Activated gamma-delta T cell treated with Interleukin-2 at 50 U/mL for 16 hours (primary cell): ENCODE data around the gene HAPLN3.
A peak's percentile ranks its signal among the peaks of the same experiment; 100 is the strongest.
"Not testable (repeated sequence)": the region's sequence is repeated elsewhere in the genome, so short reads cannot be mapped to it uniquely, and the experiment has no call there.

Experiments used
- DNase-seq: peaks from one replicate; pipeline ENCODE4 v3.0.0-alpha.2; 2020

The HAPLN3 gene

GRCh38 chr15:88894819-88895767 is at the start of gene HAPLN3:
Gene HAPLN3, minus strand, starts transcription at chr15:88895544. Its CDS starts 8,246 bp downstream, at chr15:88887298.
- DNase-seq: peak; percentile 44

DNA sequence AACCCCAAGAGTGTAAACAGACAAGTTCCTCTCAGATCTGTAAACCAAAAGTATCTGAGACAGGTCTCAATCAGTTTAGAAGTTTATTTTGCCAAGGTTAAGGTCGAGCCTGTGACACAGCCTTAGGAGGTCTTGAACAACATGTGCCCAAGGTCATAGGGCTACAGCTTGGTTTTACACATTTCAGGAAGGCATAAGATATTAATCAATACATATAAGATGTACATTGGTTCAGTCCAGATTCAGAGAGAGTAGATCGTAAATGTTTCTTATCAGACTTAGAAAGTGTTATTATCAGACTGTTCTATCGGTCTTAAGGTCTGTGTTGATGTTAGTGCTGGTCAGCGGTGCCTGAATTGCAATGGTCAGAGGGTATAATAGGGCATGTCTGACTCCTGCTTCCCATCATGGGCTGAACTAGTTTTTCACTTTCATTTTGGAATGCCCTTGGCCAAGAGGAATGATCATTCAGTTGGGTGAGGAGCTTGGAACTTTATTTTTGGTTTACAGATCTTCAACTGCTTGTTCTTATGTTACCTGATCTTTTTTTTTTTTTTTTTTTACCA is 44.8 kb upstream of the HAPLN3 start:
- no peak for DNase-seq

DNA sequence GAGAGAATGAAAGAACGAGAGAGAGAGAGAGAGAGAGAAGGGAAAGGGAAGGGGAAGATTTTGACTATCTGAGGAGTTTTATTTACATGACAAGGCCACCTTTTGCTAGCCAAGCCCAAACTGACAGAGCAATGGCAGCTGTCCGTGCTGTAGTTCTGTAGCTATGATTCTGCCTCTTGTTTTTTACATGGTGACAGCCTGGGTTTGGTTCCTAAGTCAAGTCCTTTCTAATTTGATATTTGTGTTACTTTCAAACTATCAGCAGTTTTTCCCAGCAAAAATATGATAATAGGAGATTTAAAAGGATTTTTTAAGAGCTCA is 44.1 kb upstream of the HAPLN3 start:
- no peak for DNase-seq

- no peak for DNase-seq
These were observed 43.6 kb upstream of the HAPLN3 start for GRCh38 chr15:88938802-88939485.

DNA sequence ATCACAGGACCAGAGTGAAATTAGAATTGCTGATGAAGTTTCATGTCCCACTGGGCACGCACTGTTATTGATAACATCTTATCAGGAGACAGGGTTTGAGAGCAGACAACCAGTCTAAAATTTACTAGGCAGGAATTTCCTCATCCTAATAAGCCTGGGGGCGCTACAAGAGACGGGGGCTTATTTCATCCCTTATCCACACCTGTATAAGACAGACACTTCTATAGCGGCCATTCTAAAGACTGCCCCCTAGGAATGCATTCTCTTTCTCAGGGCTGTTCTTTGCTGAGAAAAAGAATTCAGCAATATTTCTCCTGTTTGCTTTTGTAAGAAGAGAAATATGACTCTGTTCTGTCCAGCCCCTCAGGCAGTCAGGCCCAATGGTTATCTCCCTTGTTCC is 39.1 kb upstream of the HAPLN3 start:
- DNase-seq: not testable (repeated sequence)

GRCh38 chr15:88932875-88933330 is 37.6 kb upstream of the HAPLN3 start:
- no peak for DNase-seq

GRCh38 chr15:88932271-88932874 is 37.0 kb upstream of the HAPLN3 start:
- no peak for DNase-seq

DNA sequence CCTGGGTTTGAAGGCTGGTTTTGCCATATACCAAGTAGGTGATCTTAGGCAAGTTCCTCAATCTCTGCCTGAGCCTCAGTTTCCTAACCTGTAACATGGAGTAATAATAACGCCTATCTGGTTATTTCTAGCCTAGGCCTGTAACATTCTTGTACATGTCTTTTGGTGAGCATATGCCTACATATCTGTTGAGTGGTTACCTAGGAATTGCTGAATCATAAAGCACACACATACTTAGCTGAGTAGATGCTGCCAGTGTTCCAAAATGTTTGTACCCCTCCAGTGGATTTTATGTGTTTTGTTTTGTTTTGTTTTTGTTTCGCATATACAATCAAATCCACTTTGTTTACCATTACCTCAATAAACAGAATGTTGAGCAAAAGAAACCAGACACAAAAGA is 35.2 kb upstream of the HAPLN3 start:
- DNase-seq: no peak

DNA sequence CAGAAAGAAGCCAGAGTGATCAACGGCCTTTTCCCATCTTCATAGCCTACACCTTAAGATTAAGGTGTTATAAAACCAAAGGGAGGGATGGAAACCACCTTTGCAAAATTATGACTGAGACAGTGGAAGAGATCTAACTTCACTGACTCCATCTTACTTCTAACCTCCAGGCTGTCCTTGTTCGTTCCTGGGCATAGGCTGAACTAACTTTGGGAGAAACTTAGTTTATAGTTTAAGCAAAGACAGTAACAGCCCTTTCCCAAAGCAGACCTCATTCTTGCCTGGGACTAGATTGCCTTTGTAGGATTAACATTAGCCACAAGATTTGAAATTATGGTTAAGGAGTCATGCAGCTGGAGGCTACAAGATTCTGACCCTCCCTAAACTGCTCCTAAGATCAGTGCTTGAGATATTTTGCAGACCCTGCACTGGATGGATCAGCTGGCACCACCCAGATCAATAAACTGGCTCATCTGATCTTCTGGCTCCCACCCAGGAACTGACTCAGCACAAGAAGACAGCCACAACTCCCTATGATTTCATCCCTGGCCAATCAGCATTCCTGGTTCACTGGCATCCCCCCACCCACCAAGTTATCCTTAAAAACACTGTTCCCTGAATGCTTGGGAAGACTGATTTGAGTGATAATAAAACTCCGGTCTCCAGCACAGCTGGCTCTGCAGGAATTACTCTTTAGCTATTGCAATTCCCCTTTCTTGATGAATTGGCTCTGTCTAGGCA is 34.2 kb upstream of the HAPLN3 start:
- DNase-seq: not testable (repeated sequence)

- DNase-seq: not testable (repeated sequence)
These were observed 32.8 kb upstream of the HAPLN3 start for GRCh38 chr15:88928192-88928591.

DNA sequence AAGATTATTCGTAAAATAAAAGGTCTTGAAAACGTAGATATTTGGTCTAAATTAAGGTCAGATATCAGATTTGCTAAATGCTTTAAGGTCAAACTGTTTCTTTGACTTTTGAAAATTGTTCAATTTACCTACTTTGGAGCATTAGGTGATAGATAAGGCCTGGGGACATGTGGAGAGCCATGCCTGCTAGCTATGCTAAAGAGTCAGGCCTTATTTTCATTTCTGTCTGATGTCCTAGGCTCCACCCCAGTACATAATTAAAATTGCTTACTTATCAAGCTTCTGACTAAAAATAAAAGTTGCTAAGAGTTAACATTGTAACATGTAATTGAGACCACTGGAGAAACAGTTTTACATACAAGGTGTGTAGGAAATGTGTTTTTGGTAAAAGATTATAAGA is 30.3 kb upstream of the HAPLN3 start:
- not testable (repeated sequence) for DNase-seq

DNA sequence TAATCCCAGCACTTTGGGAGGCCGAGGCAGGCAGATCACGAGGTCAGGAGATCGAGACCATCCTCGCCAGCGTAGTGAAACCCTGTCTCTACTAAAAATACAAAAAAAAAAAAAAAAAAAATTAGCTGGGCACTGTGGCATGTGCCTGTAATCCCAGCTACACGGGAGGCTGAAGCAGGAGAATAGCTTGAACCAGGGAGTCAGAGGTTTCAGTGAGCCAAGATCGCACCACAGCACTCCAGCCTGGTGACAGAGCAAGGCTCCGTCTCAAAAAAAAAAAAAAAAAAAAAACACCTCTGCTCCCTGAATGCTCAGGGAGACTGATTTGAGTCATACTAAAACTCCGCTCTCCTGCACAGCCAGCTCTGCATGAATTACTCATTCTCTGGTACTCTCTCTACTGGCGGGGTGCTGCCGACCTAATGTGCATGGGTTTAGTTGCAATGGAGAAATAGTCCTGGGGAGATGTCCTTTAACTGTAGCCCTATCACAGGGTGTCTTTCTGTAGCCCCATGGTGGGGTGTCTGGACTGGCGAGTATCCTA is 25.6 kb upstream of the HAPLN3 start:
- not testable (repeated sequence) for DNase-seq

- DNase-seq: no peak
These were observed 25.0 kb upstream of the HAPLN3 start for GRCh38 chr15:88920186-88920891.

DNA sequence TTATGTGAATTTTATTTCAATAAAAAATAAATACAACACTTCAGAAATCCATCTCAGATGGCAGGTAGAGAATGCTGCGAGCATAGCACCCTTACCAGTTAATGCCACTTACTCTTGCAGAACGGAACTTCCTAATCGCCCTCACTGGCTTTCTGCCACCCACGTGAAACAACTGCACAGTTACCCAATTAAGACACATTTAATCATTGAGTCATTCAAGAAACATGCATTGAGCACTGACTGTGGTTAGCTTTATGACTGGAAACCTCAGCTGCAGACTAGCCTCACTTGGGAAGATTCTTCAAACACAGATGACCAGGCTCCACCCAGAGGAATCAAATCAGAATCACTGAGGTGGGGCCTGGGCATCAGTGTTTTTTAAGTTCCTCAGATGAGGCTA is 23.4 kb upstream of the HAPLN3 start:
- DNase-seq: no peak

- DNase-seq: no peak
These were observed 22.4 kb upstream of the HAPLN3 start for GRCh38 chr15:88917760-88918159.

GRCh38 chr15:88915354-88915753 is 20.0 kb upstream of the HAPLN3 start:
- no peak for DNase-seq

DNA sequence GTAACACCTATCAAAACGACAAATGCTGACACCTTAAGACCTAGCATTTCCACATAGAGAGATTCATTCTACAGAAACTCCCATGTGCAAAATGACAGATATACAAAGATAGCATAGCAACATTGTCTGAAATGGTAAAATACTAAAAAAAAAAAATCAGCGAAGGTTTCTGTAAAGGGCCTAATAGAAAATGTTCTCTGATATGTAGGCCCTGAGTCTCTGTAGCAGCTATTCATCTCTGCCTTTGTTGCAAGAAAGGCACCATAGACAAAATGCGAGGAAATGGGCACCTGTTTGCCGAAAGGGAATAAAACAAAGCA is 18.5 kb upstream of the HAPLN3 start:
- DNase-seq: no peak

GRCh38 chr15:88913017-88913849 is 17.9 kb upstream of the HAPLN3 start, which contains the start of gene MFGE8:
Gene MFGE8, minus strand, starts transcription at chr15:88913379. Its CDS starts 60 bp downstream, at chr15:88913319.
- DNase-seq: peak; percentile 75

- DNase-seq: no peak
These were observed 17.2 kb upstream of the HAPLN3 start for GRCh38 chr15:88912500-88912921.

- DNase-seq: no peak
These were observed 16.4 kb upstream of the HAPLN3 start for GRCh38 chr15:88911766-88912118.
